ENCODE results near the gene TRPC5OS.

DNA sequence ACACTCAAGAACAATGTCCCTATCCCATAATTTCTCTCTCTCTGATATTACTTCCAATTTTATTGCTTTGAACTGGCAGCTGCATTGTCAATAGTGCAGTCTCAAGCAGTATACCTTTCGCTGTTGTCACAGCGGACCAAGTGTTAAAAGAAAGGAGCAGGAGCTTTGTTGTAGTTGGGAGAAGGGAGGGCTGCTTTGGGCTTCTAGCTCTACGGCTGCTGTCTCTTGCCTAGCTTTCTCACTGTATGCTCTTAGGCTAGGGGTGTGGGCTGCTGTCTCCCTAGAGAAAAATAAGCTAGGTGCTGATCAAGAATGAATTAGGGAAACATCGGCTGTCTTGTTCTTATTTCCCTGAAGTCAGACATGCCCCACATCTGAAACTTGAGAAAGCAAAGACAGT, 52.5 kb downstream of the TRPC5OS start:
- TF ChIP-seq POLR2A (IDR thresholded peaks at IDR 0.05; ENCODE audit: extremely low read depth, insufficient read length) (no peak), MYC (IDR thresholded peaks at IDR 0.05; ENCODE audit: low read depth, low read length) (no peak)
- TF ChIP-seq, protein P1, sequence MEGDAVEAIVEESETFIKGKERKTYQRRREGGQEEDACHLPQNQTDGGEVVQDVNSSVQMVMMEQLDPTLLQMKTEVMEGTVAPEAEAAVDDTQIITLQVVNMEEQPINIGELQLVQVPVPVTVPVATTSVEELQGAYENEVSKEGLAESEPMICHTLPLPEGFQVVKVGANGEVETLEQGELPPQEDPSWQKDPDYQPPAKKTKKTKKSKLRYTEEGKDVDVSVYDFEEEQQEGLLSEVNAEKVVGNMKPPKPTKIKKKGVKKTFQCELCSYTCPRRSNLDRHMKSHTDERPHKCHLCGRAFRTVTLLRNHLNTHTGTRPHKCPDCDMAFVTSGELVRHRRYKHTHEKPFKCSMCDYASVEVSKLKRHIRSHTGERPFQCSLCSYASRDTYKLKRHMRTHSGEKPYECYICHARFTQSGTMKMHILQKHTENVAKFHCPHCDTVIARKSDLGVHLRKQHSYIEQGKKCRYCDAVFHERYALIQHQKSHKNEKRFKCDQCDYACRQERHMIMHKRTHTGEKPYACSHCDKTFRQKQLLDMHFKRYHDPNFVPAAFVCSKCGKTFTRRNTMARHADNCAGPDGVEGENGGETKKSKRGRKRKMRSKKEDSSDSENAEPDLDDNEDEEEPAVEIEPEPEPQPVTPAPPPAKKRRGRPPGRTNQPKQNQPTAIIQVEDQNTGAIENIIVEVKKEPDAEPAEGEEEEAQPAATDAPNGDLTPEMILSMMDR (IDR thresholded peaks at IDR 0.05; ENCODE audit: low read depth, low read length), result no peak
- TF ChIP-seq, protein P2, sequence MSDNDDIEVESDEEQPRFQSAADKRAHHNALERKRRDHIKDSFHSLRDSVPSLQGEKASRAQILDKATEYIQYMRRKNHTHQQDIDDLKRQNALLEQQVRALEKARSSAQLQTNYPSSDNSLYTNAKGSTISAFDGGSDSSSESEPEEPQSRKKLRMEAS (IDR thresholded peaks at IDR 0.05; ENCODE audit: low read depth, low read length), result no peak
